ENCODE measurements around the gene CAMK2D. TPM values are rescaled to one million over a fixed set of nuclear protein-coding genes. Genes with fewer than 3 reads are reported as not detected.

CAMK2D gene
- polyA plus RNA-seq, 3 donors, result 10.4 to 30.6 (median 19.6) TPM

GRCh38 chr4:113452868-113453620 lies 308.5 kb downstream of the CAMK2D start:
- peaks cover 6 to 16% of the 10 kb centered on the region in 2 donors for H3K36me3 Mint-ChIP-seq
- Histone ChIP-seq H3K9ac (ENCODE audit: insufficient read depth, low read length, poor library complexity, severe bottlenecking) (no peak overlapping the region), H3K4me2 (replicated peaks; ENCODE audit: extremely low read depth, low read length, poor library complexity, severe bottlenecking) (no peak overlapping the region), H4K20me1 (ENCODE audit: insufficient read depth, low read length) (no peaks in the 10 kb centered on the region), H3K4me1 (ENCODE audit: control insufficient read depth in 1 of 2, insufficient read depth in 2 of 2, low read length in 2 of 2) (no peaks in the 10 kb centered on the region), H2AFZ (ENCODE audit: insufficient read depth, low read depth, low read length, poor library complexity, severe bottlenecking) (no peak overlapping the region), H3K27ac (ENCODE audit: low read depth in 1 of 2, low read length in 2 of 2) (no peak overlapping the region), H3K27me3 (ENCODE audit: control insufficient read depth in 2 of 2, insufficient read depth in 2 of 2, low read length in 2 of 2) (no peaks in the 10 kb centered on the region), H3K79me2 (ENCODE audit: insufficient read depth, low read length) (no peaks in the 10 kb centered on the region), H3K9me3 (replicated peaks in 1 of 2; ENCODE audit: control insufficient read depth in 1 of 2, insufficient read depth in 1 of 2, low read length in 2 of 2) (no peaks in the 10 kb centered on the region), H3K36me3 (replicated peaks in 1 of 2; ENCODE audit: control insufficient read depth in 1 of 2, insufficient read depth in 2 of 2, low read length in 2 of 2) (peaks cover 0 to 3% of the 10 kb centered on the region in 2 donors), H3K4me3 (replicated peaks in 1 of 3; ENCODE audit: low read depth in 2 of 3, low read length in 3 of 3) (no peak overlapping the region)
- no peak for TF ChIP-seq CTCF (IDR thresholded peaks at IDR 0.05)
- H3K27ac Mint-ChIP-seq, result no peak overlapping the region
- no peaks in the 10 kb centered on the region for H3K9me3 Mint-ChIP-seq
- no peak overlapping the region for H3K4me3 Mint-ChIP-seq
- intact Hi-C loops (cut with micrococcal nuclease), result no loop called here
- peaks cover 0 to 3% (median 0%) of the 10 kb centered on the region in 3 donors for H3K27me3 Mint-ChIP-seq (ENCODE audit: low read depth in 3 of 3)
- no peak for DNase-seq
- H3K4me1 Mint-ChIP-seq, result no peaks in the 10 kb centered on the region
- 24% methylated on average over 3 of the region's 4 CpGs for WGBS (ENCODE audit: insufficient coverage)

- Histone ChIP-seq H4K20me1 (ENCODE audit: insufficient read depth, low read length) (no peaks in the 10 kb centered on the region), H3K27ac (ENCODE audit: low read depth in 1 of 2, low read length in 2 of 2) (no peak overlapping the region), H3K4me1 (ENCODE audit: control insufficient read depth in 1 of 2, insufficient read depth in 2 of 2, low read length in 2 of 2) (no peaks in the 10 kb centered on the region), H3K9me3 (replicated peaks in 1 of 2; ENCODE audit: control insufficient read depth in 1 of 2, insufficient read depth in 1 of 2, low read length in 2 of 2) (no peaks in the 10 kb centered on the region), H3K27me3 (ENCODE audit: control insufficient read depth in 2 of 2, insufficient read depth in 2 of 2, low read length in 2 of 2) (no peaks in the 10 kb centered on the region), H3K9ac (ENCODE audit: insufficient read depth, low read length, poor library complexity, severe bottlenecking) (no peak overlapping the region), H3K36me3 (replicated peaks in 1 of 2; ENCODE audit: control insufficient read depth in 1 of 2, insufficient read depth in 2 of 2, low read length in 2 of 2) (no peaks in the 10 kb centered on the region), H3K4me2 (replicated peaks; ENCODE audit: extremely low read depth, low read length, poor library complexity, severe bottlenecking) (no peak overlapping the region), H3K4me3 (replicated peaks in 1 of 3; ENCODE audit: low read depth in 2 of 3, low read length in 3 of 3) (no peak overlapping the region), H2AFZ (ENCODE audit: insufficient read depth, low read depth, low read length, poor library complexity, severe bottlenecking) (no peak overlapping the region), H3K79me2 (ENCODE audit: insufficient read depth, low read length) (no peaks in the 10 kb centered on the region)
- intact Hi-C loops (cut with micrococcal nuclease), result no loop called here
- peaks cover 0 to 1% (median 0%) of the 10 kb centered on the region in 3 donors for H3K27me3 Mint-ChIP-seq (ENCODE audit: low read depth in 3 of 3)
- DNase-seq, result no peak
- 100% methylated on average over 1 of the region's 1 CpG for WGBS (ENCODE audit: insufficient coverage)
- H3K4me1 Mint-ChIP-seq, result no peaks in the 10 kb centered on the region
- no peaks in the 10 kb centered on the region for H3K9me3 Mint-ChIP-seq
- TF ChIP-seq CTCF (IDR thresholded peaks at IDR 0.05), result no peak
- no peak overlapping the region for H3K4me3 Mint-ChIP-seq
- H3K36me3 Mint-ChIP-seq, result peaks cover 5 to 12% of the 10 kb centered on the region in 2 donors
- H3K27ac Mint-ChIP-seq, result no peak overlapping the region
Observed at GRCh38 chr4:113452152-113452551, 309.4 kb downstream of the CAMK2D start.

All from CD14-positive monocyte (primary cell).